Measurements from ENCODE around the gene CDH23. TPM values are rescaled to one million over a fixed set of nuclear protein-coding genes. Genes with fewer than 3 reads are reported as not detected.

The CDH23 gene
- polyA plus RNA-seq, 2 of the 4 experiments (the other 2 are of a cell fraction): 1.1 to 2.3 TPM

GRCh38 chr10:71375952-71376351 lies 20.8 kb upstream of the CDH23 start (continued):
- TF ChIP-seq HMGXB4 (CRISPR knock-in tag; IDR thresholded peaks at IDR 0.05; ENCODE audit: borderline replicate concordance) (no peak), CEBPB (IDR thresholded peaks at IDR 0.05) (no peak), EHF (CRISPR knock-in tag; IDR thresholded peaks at IDR 0.05) (no peak), KDM5A (IDR thresholded peaks at IDR 0.05) (no peak)

GRCh38 chr10:71378336-71379117 lies 18.2 kb upstream of the CDH23 start:
- H3K27ac ChIP-seq: no peak overlapping the region
- H3K4me2 ChIP-seq: no peak overlapping the region
- no peak for ATAC-seq
- H3K9me3 ChIP-seq: no peaks in the 10 kb centered on the region
- DNase-seq (ENCODE audit: low read depth in 1 of 2, low spot score in 1 of 2): no peak
- no peak overlapping the region for H3K4me3 ChIP-seq
- peaks cover 12% of the 10 kb centered on the region for H3K4me1 ChIP-seq
- TF ChIP-seq ZC3H11A (IDR thresholded peaks at IDR 0.05): no peak
- TF ChIP-seq HDAC2 (IDR thresholded peaks at IDR 0.05): no peak
- ChIA-PET POLR2A (interaction anchor here (2.4 to 2.8 kb wide), 2 partner anchors 14 to 59 kb away, joined by 23 to 36 read pairs; partner anchors contain the start of gene SLC29A3), CTCF (interaction anchor here (0.7 to 47.4 kb wide), 17 partner anchors 10 to 462 kb away, joined by 3 to 977 read pairs (median 4); partner anchors contain the start of genes CDH23 and SLC29A3)
- 41% methylated on average over 6 of the region's 6 CpGs for WGBS (ENCODE audit: missing lambda C conversion rate)
- no peak for FAIRE-seq

- TF ChIP-seq FOXS1 (CRISPR knock-in tag; IDR thresholded peaks at IDR 0.05) (no peak), BCL3 (IDR thresholded peaks at IDR 0.05) (no peak), FOSB (CRISPR knock-in tag; IDR thresholded peaks at IDR 0.05) (no peak), HES2 (IDR thresholded peaks at IDR 0.05) (no peak), FOSL2 (IDR thresholded peaks at IDR 0.05) (no peak), FOSL2 (CRISPR knock-in tag; IDR thresholded peaks at IDR 0.05) (no peak), CHD2 (IDR thresholded peaks at IDR 0.05; ENCODE audit: low read length, partially characterized antibody) (no peak), RFX5 (IDR thresholded peaks at IDR 0.05) (no peak), JUN (IDR thresholded peaks at IDR 0.05) (no peak)
- ATAC-seq (no peak), FAIRE-seq (no peak), DNase-seq (ENCODE audit: low read depth in 1 of 2, low spot score in 1 of 2) (no peak)
- no peak overlapping the region for H3K4me2 ChIP-seq
- H3K9me3 ChIP-seq: no peaks in the 10 kb centered on the region
- CTCF ChIA-PET: interaction anchor here (0.9 to 47.4 kb wide), 9 partner anchors 12 to 329 kb away, joined by 3 to 977 read pairs (median 17); partner anchors contain the start of genes CDH23 and SLC29A3
- POLR2A ChIA-PET: no interaction called here
- H3K4me1 ChIP-seq: peaks cover 12% of the 10 kb centered on the region
- 61% methylated on average over 3 of the region's 3 CpGs for WGBS (ENCODE audit: missing lambda C conversion rate)
- H3K4me3 ChIP-seq: no peak overlapping the region
- no peak overlapping the region for H3K27ac ChIP-seq
Measured at GRCh38 chr10:71379118-71379766, 17.5 kb upstream of the CDH23 start.

GRCh38 chr10:71380841-71381240 lies 15.9 kb upstream of the CDH23 start:
- ATAC-seq (no peak), FAIRE-seq (no peak), DNase-seq (ENCODE audit: low read depth in 1 of 2, low spot score in 1 of 2) (no peak)
- ChIA-PET POLR2A (no interaction called here), CTCF (interaction anchor here (1.0 to 47.4 kb wide), 10 partner anchors 9 to 432 kb away, joined by 3 to 977 read pairs (median 26); partner anchors contain the start of genes CDH23, SLC29A3 and VSIR)
- Histone ChIP-seq H3K4me2 (no peak overlapping the region), H3K4me3 (no peak overlapping the region), H3K27ac (no peak overlapping the region), H3K9me3 (no peaks in the 10 kb centered on the region), H3K4me1 (peaks cover 12% of the 10 kb centered on the region)
- 12% methylated on average over 1 of the region's 1 CpG for WGBS (ENCODE audit: missing lambda C conversion rate)
- no peak for TF ChIP-seq MAFK (IDR thresholded peaks at IDR 0.05; ENCODE audit: partially characterized antibody)
- no peak for TF ChIP-seq EHF (CRISPR knock-in tag; IDR thresholded peaks at IDR 0.05)
- TF ChIP-seq E2F6 (IDR thresholded peaks at IDR 0.05; ENCODE audit: borderline replicate concordance, low read depth): no peak
- TF ChIP-seq ZC3H11A (IDR thresholded peaks at IDR 0.05): no peak
- no peak for TF ChIP-seq KDM1A (IDR thresholded peaks at IDR 0.05; ENCODE audit: low read depth)
- TF ChIP-seq HEYL (CRISPR knock-in tag; IDR thresholded peaks at IDR 0.05): no peak

Measured in A549 (cell line).